ENCODE data around the gene SH2B3. TPM values are rescaled to one million over a fixed set of nuclear protein-coding genes. Genes with fewer than 3 reads are reported as not detected.

Gene SH2B3
- total RNA-seq, 1 donor from 2014 or later, result 2.8 TPM

DNA sequence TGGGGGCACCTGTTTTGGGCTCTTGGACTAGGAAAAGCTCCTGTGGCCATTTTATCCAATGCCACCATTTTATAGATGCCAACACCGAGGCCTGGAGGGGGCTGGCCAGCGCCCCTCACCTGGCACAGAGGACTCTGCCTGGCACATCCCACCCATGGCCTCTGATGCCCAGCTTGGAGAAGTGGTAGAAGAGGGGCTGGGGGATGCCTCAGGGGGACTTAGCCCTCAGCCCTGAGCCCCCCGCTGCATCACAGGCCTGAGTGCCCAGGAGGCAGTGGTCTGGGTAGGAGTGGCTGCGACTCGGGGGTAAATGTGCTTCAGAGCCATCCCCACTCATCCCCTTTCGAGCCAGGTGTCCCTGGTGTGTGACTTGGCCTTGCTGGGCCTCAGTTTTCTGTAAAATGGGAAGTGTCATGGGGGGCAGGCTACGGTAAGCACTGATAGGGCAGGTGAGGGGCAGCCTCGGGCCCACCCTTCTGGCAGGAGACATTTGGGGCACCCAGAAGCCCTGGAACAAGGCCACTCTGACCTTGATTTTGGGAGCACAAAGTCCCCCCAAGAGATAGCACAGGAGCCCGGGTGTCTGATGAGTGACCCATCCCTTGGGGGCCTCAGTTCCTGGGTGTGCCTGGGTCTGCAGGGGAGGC lies 22.5 kb downstream of the SH2B3 start:
- H3K27me3 ChIP-seq, result no peaks in the 10 kb centered on the region
- H3K9ac ChIP-seq, result no peak overlapping the region
- H3K9me3 Mint-ChIP-seq, result no peaks in the 10 kb centered on the region

DNA sequence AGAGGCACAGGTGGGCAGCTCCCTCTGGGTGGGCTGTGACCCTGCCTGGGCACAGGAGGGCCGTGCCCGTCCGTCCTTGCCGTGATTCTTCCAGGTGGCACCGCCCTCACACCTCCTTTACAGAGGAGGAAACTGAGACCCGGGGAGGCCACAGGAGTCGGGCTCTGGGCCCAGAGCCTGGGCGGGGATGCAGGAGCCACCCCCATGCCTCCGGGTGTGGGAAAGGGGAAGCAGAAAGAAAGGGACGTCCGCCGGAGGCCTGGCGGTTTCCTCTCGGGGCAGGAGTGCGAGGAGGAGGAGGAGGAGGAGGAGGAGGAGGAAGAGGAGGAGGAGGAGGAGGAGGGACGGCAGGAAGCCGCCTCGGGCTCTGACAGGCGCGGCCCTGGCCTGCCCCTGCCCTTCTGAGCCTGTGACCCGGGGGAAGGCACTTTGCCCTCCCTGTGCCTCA lies 23.0 kb downstream of the SH2B3 start:
- H3K27ac ChIP-seq, result no peak overlapping the region
- H3K4me1 Mint-ChIP-seq, result peaks cover 18% of the 10 kb centered on the region
- DNase-seq (ENCODE audit: low spot score), result no peak
- no peaks in the 10 kb centered on the region for H3K9me3 ChIP-seq (ENCODE audit: low read depth)
- TF ChIP-seq EZH2 (IDR thresholded peaks at IDR 0.05), result no peak
- no peak for TF ChIP-seq CTCF (IDR thresholded peaks at IDR 0.05)
- no peak for TF ChIP-seq EZH2phosphoT487 (IDR thresholded peaks at IDR 0.05)
- H3K9me3 Mint-ChIP-seq, result no peaks in the 10 kb centered on the region
- no peak overlapping the region for H3K27ac Mint-ChIP-seq
- peaks cover 13% of the 10 kb centered on the region for H4K20me1 ChIP-seq (ENCODE audit: low read depth)
- peaks cover 8% of the 10 kb centered on the region for H3K27me3 Mint-ChIP-seq (ENCODE audit: insufficient read depth, low read depth)
- no peaks in the 10 kb centered on the region for H3K79me2 ChIP-seq (ENCODE audit: low read depth)
- no peaks in the 10 kb centered on the region for H3K36me3 ChIP-seq
- H3K4me3 Mint-ChIP-seq, result no peak overlapping the region
- no peak overlapping the region for H3K4me2 ChIP-seq
- H3K36me3 Mint-ChIP-seq, result no peaks in the 10 kb centered on the region
- no peaks in the 10 kb centered on the region for H3F3A ChIP-seq (ENCODE audit: low read depth)
- H3K4me3 ChIP-seq, result no peak overlapping the region
- H3K9ac ChIP-seq, result no peak overlapping the region
- no peak overlapping the region for H2AFZ ChIP-seq (replicated peaks)
- no peaks in the 10 kb centered on the region for H3K27me3 ChIP-seq
- peaks cover 21% of the 10 kb centered on the region for H3K4me1 ChIP-seq

More for the DNA sequence above, 22.5 kb downstream of the SH2B3 start:
- Histone ChIP-seq H3K36me3 (no peaks in the 10 kb centered on the region), H3K79me2 (ENCODE audit: low read depth) (no peaks in the 10 kb centered on the region), H3F3A (ENCODE audit: low read depth) (no peaks in the 10 kb centered on the region), H3K4me2 (no peak overlapping the region), H3K4me3 (no peak overlapping the region), H3K4me1 (peaks cover 21% of the 10 kb centered on the region), H3K9me3 (ENCODE audit: low read depth) (no peaks in the 10 kb centered on the region), H4K20me1 (ENCODE audit: low read depth) (peaks cover 13% of the 10 kb centered on the region), H2AFZ (replicated peaks) (no peak overlapping the region), H3K27ac (no peak overlapping the region)
- DNase-seq (ENCODE audit: low spot score), result no peak
- Mint-ChIP-seq H3K27me3 (ENCODE audit: insufficient read depth, low read depth) (peaks cover 8% of the 10 kb centered on the region), H3K4me3 (no peak overlapping the region), H3K36me3 (no peaks in the 10 kb centered on the region), H3K4me1 (peaks cover 18% of the 10 kb centered on the region), H3K27ac (no peak overlapping the region)
- TF ChIP-seq EZH2phosphoT487 (IDR thresholded peaks at IDR 0.05), result no peak
- no peak for TF ChIP-seq CTCF (IDR thresholded peaks at IDR 0.05)
- TF ChIP-seq EZH2 (IDR thresholded peaks at IDR 0.05), result no peak

DNA sequence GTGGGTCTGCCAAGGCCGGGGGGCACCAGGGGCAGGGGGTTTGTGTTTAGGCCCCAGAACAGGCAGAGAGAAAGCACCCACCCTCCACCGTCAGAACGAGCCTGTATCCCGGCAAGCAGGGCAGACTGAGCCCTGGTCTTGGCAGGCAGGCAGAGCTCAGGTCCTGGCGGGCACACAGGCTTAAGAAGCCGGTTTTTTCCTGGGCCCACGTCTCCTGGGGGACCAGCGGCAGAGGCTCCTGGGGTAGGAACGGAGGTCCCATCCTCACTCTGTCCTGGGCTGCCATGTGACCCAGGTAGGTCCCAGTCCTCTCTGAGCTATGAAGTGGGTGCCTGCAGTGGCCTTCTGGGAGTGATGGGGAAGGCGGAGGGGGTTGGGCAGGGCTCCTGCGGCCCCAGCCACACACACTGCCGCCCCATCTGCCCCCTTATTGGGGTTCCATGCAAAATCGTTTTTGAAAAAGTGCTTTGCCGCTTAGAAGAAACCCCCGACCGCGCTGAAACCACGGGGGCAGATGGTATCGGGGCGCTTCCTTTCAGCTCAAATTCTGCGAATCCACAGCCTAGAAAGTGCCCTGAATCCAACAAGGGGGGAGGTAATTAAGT lies 24.2 kb downstream of the SH2B3 start:
- TF ChIP-seq EZH2phosphoT487 (IDR thresholded peaks at IDR 0.05) (no peak), CTCF (IDR thresholded peaks at IDR 0.05) (no peak), EZH2 (IDR thresholded peaks at IDR 0.05) (no peak)
- Histone ChIP-seq H3K27ac (no peak overlapping the region), H3K9ac (no peak overlapping the region), H3K36me3 (no peaks in the 10 kb centered on the region), H3F3A (ENCODE audit: low read depth) (no peaks in the 10 kb centered on the region), H3K79me2 (ENCODE audit: low read depth) (no peaks in the 10 kb centered on the region), H2AFZ (replicated peaks) (no peak overlapping the region), H3K27me3 (no peaks in the 10 kb centered on the region), H4K20me1 (ENCODE audit: low read depth) (peaks cover 5% of the 10 kb centered on the region), H3K4me2 (no peak overlapping the region), H3K4me3 (no peak overlapping the region), H3K9me3 (ENCODE audit: low read depth) (no peaks in the 10 kb centered on the region), H3K4me1 (peaks cover 14% of the 10 kb centered on the region)
- Mint-ChIP-seq H3K4me3 (no peak overlapping the region), H3K27me3 (ENCODE audit: insufficient read depth, low read depth) (peaks cover 8% of the 10 kb centered on the region), H3K27ac (no peak overlapping the region), H3K9me3 (no peaks in the 10 kb centered on the region), H3K36me3 (no peaks in the 10 kb centered on the region), H3K4me1 (peaks cover 20% of the 10 kb centered on the region)
- no peak for DNase-seq (ENCODE audit: low spot score)
